Frontal cortex (tissue), 4 donors: ENCODE data around the gene TMEM184B. TPM values are rescaled to one million over a fixed set of nuclear protein-coding genes. Genes with fewer than 3 reads are reported as not detected.
"Not testable (repeated sequence)": the region's sequence is repeated elsewhere in the genome, so short reads cannot be mapped to it uniquely, and the experiment has no call there.

Experiments used
- DNase-seq, 2 donors: peaks; one replicate each; pipeline ENCODE4 v3.0.0; 2012; ENCODE audit warnings: low spot score in 2 of 2
- FAIRE-seq: peaks from 2 replicates; lab custom pipeline; 2012; peaks lifted over from hg19 to GRCh38; lab: Jason Lieb, UNC
- total RNA-seq: library from RNA; depleted of rRNA; stranded (reverse); fragments of >200 nt; gene quantifications from one replicate; pipeline ENCODE4 v1.2.3, GENCODE V29; 2014
- donor health status: control.
- donor health status: control.
- donor health status: control.

Gene TMEM184B
- total RNA-seq, 1 donor from 2014 or later: 6.9 TPM

GRCh38 chr22:38257181-38257580 lies 15.6 kb downstream of the TMEM184B start:
- no peak for FAIRE-seq
- DNase-seq: no peak

- FAIRE-seq (no peak), DNase-seq (no peak)
Measured at GRCh38 chr22:38255697-38256096, 17.1 kb downstream of the TMEM184B start.

GRCh38 chr22:38251341-38251692 lies 21.5 kb downstream of the TMEM184B start:
- DNase-seq (no peak), FAIRE-seq (no peak)

GRCh38 chr22:38250643-38251340 lies 22.0 kb downstream of the TMEM184B start:
- FAIRE-seq (no peak), DNase-seq (no peak)

- DNase-seq: no peak
- no peak for FAIRE-seq
Measured at GRCh38 chr22:38249803-38250642, 22.8 kb downstream of the TMEM184B start.

GRCh38 chr22:38249301-38249700 lies 23.5 kb downstream of the TMEM184B start:
- FAIRE-seq (no peak), DNase-seq (no peak)

GRCh38 chr22:38248280-38248679 lies 24.5 kb downstream of the TMEM184B start:
- DNase-seq (no peak), FAIRE-seq (no peak)

GRCh38 chr22:38247713-38248112 lies 25.1 kb downstream of the TMEM184B start:
- no peak for DNase-seq
- no peak for FAIRE-seq

GRCh38 chr22:38246692-38247091 lies 26.1 kb downstream of the TMEM184B start:
- FAIRE-seq: no peak
- DNase-seq: peak in 1 of 2 donors; percentile 61

- no peak for FAIRE-seq
- no peak for DNase-seq
Measured at GRCh38 chr22:38246046-38246658, 26.7 kb downstream of the TMEM184B start.

- DNase-seq: no peak
- FAIRE-seq: no peak
Measured at GRCh38 chr22:38244106-38244505, 28.7 kb downstream of the TMEM184B start.

GRCh38 chr22:38243007-38243765 lies 29.6 kb downstream of the TMEM184B start:
- DNase-seq (no peak), FAIRE-seq (no peak)

DNA sequence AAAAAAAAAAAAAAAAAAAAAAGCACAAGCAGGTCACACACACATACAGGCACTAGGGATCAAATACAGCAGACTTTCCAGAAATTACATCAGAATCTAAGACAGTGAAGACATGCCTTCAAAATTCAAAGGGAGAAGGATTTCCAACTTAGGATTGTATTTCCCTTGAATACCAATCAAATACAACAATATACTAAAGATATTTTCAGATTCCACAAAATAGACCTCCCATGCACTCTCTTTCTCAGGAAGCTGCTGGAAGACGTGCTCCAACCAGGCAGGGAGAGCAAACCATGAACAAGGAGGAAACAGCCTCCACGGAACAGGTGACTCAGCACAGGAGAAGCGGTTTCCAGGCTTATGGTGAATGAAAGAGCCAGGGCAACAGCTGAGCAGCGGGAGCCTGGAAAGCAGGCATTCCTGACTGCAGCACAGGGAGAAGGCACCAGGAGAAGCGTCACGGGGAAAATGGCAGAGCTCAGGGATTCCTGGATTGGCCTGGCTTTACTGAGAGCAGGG lies 32.0 kb downstream of the TMEM184B start:
- FAIRE-seq (no peak), DNase-seq (no peak)

DNA sequence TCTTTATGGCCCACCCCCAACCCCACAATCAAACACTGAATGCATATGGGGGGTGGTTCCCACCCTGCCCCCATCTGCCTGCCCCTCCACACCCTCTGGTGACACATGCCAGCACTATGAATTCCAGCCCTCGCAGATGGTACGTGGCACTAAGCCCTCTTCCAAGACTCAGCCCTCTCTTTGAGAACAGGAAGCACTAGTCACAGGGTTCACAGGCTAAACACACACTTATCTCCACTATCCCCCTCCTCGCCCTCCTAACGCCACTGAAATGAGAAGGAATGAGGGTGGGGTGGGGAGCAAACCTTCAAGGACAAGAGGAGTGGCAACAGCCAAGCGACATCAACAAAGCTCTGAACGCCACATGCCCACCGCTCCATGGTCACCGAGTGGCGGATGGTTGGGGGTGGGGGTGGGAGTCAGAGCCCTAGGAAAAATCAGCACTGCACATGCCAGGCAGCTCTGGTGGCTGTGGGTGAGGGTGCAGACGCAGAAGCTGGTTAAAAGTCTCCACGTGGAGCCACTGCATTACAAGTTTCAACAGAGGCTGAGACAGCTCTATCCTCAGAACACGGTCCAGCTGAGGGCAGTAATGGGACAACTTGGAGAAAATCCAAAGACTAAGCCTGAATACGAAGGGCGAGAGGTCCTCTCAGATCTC lies 33.6 kb downstream of the TMEM184B start:
- FAIRE-seq (no peak), DNase-seq (peak; percentile 74)

DNA sequence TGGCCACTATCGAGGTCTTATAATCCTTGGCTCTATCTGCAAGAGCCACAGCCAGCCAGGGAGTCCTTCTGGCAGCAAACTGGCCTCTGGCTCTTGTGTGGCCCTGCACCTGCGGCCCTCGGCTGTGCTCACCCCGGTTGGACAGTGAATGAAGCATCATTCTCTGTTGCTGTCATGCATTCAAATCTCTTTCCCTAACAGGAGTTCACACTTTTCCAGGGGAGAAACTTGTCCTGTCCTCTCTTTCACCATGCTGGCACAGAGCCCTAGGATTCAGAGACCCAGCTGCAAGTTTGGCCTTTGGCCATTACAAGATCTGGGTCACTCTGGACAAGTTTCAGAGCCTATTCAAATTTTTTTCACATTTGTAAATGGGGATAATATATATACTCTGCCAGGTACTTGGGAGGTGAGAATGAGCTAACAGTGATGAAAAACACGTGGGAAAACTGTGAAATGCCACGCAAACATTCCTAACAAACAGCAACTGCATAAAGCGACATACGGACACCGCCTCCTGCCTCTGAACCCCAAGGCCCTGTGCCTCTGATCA lies 34.2 kb downstream of the TMEM184B start:
- DNase-seq: no peak

GRCh38 chr22:38236786-38237185 lies 36.0 kb downstream of the TMEM184B start:
- DNase-seq (no peak), FAIRE-seq (no peak)

More for the DNA sequence above, 34.2 kb downstream of the TMEM184B start:
- FAIRE-seq: no peak

DNA sequence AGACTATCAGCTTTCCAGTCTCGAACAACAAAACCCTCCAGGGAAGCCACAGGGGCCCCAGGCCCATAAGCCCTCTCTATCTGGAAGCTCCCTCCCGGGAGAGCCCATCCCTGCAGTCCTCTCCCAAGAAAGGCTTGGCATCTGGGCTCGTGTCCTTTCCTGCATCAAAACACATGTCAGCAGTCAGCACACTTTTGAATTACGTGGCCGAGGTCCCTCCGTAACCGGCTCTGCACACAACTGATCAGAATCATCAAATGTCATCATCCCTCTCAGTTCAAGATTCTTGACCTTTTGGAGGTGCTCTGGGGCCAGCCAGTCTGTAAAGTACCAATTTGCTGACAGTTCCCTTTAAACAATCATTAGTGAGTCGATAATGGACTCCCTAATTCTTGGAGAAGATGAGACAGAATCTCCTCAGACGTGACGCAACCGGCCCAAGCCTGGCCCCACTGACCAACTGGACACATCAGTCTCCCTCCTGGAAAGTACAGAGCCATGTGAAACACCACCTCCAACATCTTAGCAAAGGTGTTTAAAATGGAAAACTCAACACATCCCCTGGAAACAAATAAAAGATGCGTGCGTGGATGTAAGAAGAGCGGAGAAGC lies 37.5 kb downstream of the TMEM184B start:
- FAIRE-seq (no peak), DNase-seq (no peak)

DNA sequence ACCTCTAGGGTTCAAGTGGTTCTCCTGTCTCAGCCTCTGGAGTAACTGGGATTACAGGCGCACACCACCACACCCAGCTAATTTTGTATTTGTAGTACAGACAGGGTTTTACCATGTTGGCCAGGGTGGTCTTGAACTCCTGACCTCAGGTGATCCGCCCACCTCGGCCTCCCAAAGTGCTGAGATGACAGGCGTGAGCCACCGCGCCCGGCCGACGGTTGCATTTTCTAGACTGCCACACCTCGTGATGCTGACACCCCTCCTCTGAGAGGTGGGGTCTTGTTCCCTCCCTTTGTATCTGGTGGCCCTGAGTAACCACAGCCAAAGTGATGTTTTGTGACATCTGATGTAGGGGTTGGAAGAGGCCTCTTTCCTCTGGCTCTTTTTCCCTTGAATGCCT lies 39.0 kb downstream of the TMEM184B start:
- not testable (repeated sequence) for FAIRE-seq, DNase-seq

DNA sequence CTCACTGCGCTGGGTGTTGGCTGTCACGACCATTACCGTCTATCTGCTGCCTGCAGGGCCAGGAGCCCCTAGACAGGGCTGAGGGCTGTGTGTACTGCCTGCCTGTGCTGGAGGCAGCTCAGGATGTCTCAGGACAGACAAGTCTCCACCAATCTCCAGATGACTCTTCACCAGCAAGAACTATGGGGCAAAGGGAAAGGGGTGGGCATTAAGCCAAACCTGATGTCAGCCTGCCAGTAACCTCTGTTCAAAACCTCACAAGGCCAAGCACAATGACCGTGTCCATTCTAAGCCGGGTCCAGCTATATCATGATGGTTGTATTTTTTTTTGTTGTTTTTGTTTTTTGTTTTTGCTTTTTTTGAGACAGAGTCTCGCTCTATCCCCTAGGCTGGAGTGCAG lies 39.4 kb downstream of the TMEM184B start:
- DNase-seq (no peak), FAIRE-seq (no peak)
